Endothelial cell of umbilical vein (primary cell): ENCODE measurements around the gene CSK. TPM values are rescaled to one million over a fixed set of nuclear protein-coding genes. Genes with fewer than 3 reads are reported as not detected.

Experiments
- BruUV-seq: library from RNA; stranded (reverse); fragments of 400-500 nt; replicated peaks from 2 replicates; lab custom pipeline; 2021; lab: Mats Ljungman, UMichigan
- CTCF ChIA-PET: fragments of 300-600, 350-600 bp; sonication (Branson Sonifier 250); formaldehyde crosslinking; loops from one replicate; lab custom pipeline; 2021; ENCODE audit warnings: antibody characterized with exemption, inconsistent platforms; lab: Charles Lee
- POLR2A ChIA-PET: fragments of 300-600, 350-600 bp; sonication (Branson Sonifier 250); formaldehyde crosslinking; loops from one replicate; lab custom pipeline; 2021; ENCODE audit warnings: antibody characterized with exemption, inconsistent platforms; lab: Charles Lee
- DNase-seq: peaks from one replicate; pipeline ENCODE4 v3.0.0-alpha.2; 2011; ENCODE audit warnings: low read depth, low spot score
- FAIRE-seq: peaks from 2 replicates; lab custom pipeline; 2011; peaks lifted over from hg19 to GRCh38; lab: Jason Lieb, UNC
- H2AFZ ChIP-seq: 2 replicates; pipeline ENCODE4 v1.6.0; 2012; ENCODE audit warnings: low read depth, low read length, control low read depth, inconsistent platforms
- H3K27ac ChIP-seq: 2 replicates; pipeline ENCODE4 v1.5.1; 2011; ENCODE audit warnings: low read depth, mild to moderate bottlenecking, control low read depth, low read length, moderate library complexity; ENCODE audit not compliant: insufficient read depth
- H3K27me3 ChIP-seq, 2 experiments: 2 replicates each; pipeline versions ENCODE4 v1.6.0 to v1.6.1; 2011; ENCODE audit warnings: low read length in 2 of 2, mixed read lengths in 1 of 2; ENCODE audit not compliant: control insufficient read depth in 2 of 2, insufficient read depth in 2 of 2
- H3K36me3 ChIP-seq, 2 experiments: 2 replicates in 1 of 2; 3 replicates in 1 of 2; pipeline ENCODE4 v1.5.1; 2011; ENCODE audit warnings: low read length in 2 of 2, mild to moderate bottlenecking in 1 of 2, moderate library complexity in 1 of 2; ENCODE audit not compliant: control insufficient read depth in 2 of 2, insufficient read depth in 2 of 2; ENCODE audit errors: extremely low read depth in 1 of 2
- H3K4me1 ChIP-seq: 3 replicates; pipeline ENCODE4 v1.5.1; 2011; ENCODE audit warnings: mild to moderate bottlenecking, low read length; ENCODE audit not compliant: control insufficient read depth, insufficient read depth; ENCODE audit errors: extremely low read depth
- H3K4me2 ChIP-seq: 2 replicates; pipeline ENCODE4 v1.6.1; 2011; ENCODE audit warnings: low read length, control low read depth, mixed read lengths; ENCODE audit not compliant: insufficient read depth
- H3K4me3 ChIP-seq, 3 experiments: fragments of 200-600 bp in 1 of 3; sonication (generic), shearing (Covaris generic) in 1 of 3; replicated peaks in 1 of 3; 2 replicates each; pipeline ENCODE4 v1.5.1; 2011 to 2016; ENCODE audit warnings: control low read depth in 3 of 3, low read length in 3 of 3, mild to moderate bottlenecking in 2 of 3, inconsistent platforms in 1 of 3, low read depth in 1 of 3, moderate library complexity in 1 of 3; ENCODE audit not compliant: insufficient read depth in 1 of 3
- H3K79me2 ChIP-seq: 2 replicates; pipeline ENCODE4 v1.6.0; 2012; ENCODE audit warnings: low read length, inconsistent platforms; ENCODE audit not compliant: control insufficient read depth, insufficient read depth
- H3K9ac ChIP-seq: replicated peaks from 2 replicates; pipeline ENCODE3; 2011; ENCODE audit warnings: low read length, control low read depth; ENCODE audit not compliant: insufficient read depth; ENCODE audit errors: extremely low read depth
- H3K9me1 ChIP-seq: replicated peaks from 3 replicates; pipeline ENCODE4 v1.6.0; 2011; ENCODE audit warnings: mild to moderate bottlenecking, low read length; ENCODE audit not compliant: control insufficient read depth, insufficient read depth; ENCODE audit errors: extremely low read depth
- H3K9me3 ChIP-seq: replicated peaks from 2 replicates; pipeline ENCODE4 v1.5.1; 2012; ENCODE audit warnings: low read length, inconsistent platforms; ENCODE audit not compliant: control insufficient read depth, insufficient read depth
- H4K20me1 ChIP-seq: replicated peaks from 2 replicates; pipeline ENCODE3; 2011; ENCODE audit warnings: mild to moderate bottlenecking, low read length; ENCODE audit not compliant: control insufficient read depth, insufficient read depth; ENCODE audit errors: extremely low read depth
- EZH2 ChIP-seq: IDR thresholded peaks from 2 replicates; pipeline ENCODE4 v1.6.1; 2012; ENCODE audit warnings: borderline replicate concordance, low read depth, mild to moderate bottlenecking, moderate library complexity, low read length, inconsistent platforms; ENCODE audit not compliant: severe bottlenecking
- FOS ChIP-seq: IDR thresholded peaks from 2 replicates; pipeline ENCODE4 v1.6.1; 2011; ENCODE audit warnings: mild to moderate bottlenecking, low read length, moderate library complexity, borderline replicate concordance; ENCODE audit not compliant: insufficient read depth
- GATA2 ChIP-seq: IDR thresholded peaks from 2 replicates; pipeline ENCODE4 v1.7.0; 2011; ENCODE audit warnings: low read depth, mild to moderate bottlenecking, moderate library complexity, mixed read lengths, low read length; ENCODE audit not compliant: insufficient read length, insufficient read depth
- JUN ChIP-seq: IDR thresholded peaks from 2 replicates; pipeline ENCODE4 v1.6.1; 2011; ENCODE audit warnings: borderline replicate concordance, low read depth; ENCODE audit not compliant: insufficient read length, insufficient read depth
- MYC ChIP-seq: IDR thresholded peaks from one replicate; pipeline ENCODE4 v1.6.1; 2011; ENCODE audit warnings: mild to moderate bottlenecking, low read depth, low read length
- POLR2A ChIP-seq: IDR thresholded peaks from 2 replicates; pipeline ENCODE4 v1.6.1; 2012; ENCODE audit warnings: low read depth, mild to moderate bottlenecking, control low read depth, low read length
- POLR2AphosphoS5 ChIP-seq: IDR thresholded peaks from 2 replicates; pipeline ENCODE4 v1.6.1; 2012; ENCODE audit warnings: low read depth, mild to moderate bottlenecking, control low read depth, low read length, moderate library complexity; ENCODE audit not compliant: insufficient read depth
- dilution Hi-C: fragments of 300-500 bp; cut with MboI; formaldehyde crosslinking; loops from one replicate; pipeline ENCODE4 v1.15.0; 2019; ENCODE audit warnings: low sequenced_read_pairs; ENCODE audit not compliant: extremely low pct_ligation_motif_present
- intact Hi-C: fragments of 100-400 bp; cut with micrococcal nuclease; formaldehyde crosslinking; loops from one replicate; pipeline ENCODE4 v1.10.0; 2022
- polyA plus RNA-seq, 4 experiments: library from polyadenylated mRNA; depleted of rRNA in 3 of 4; stranded (reverse) in 3 of 4; unstranded in 1 of 4; fragments of >200 nt; gene quantifications; 2 replicates each; pipeline versions ENCODE4 v1.2.1 to v1.2.3, GENCODE V29; 2011 to 2012; ENCODE audit warnings: missing spikeins in 1 of 4
- total RNA-seq: library from RNA; stranded (reverse); gene quantifications from 2 replicates; pipeline ENCODE4 v1.2.3, GENCODE V29; 2021
- TF ChIP-seq, protein P1 (sequence below), 2 donors: IDR thresholded peaks; 1 replicate in 1 of 2; 2 replicates in 1 of 2; pipeline ENCODE4 v1.5.1; 2011; ENCODE audit warnings: low read length in 2 of 2, mild to moderate bottlenecking in 2 of 2, moderate library complexity in 2 of 2, control low read depth in 1 of 2, inconsistent platforms in 1 of 2, low read depth in 1 of 2; ENCODE audit not compliant: insufficient read depth in 1 of 2; ENCODE audit errors: extremely low read depth in 1 of 2
- TF ChIP-seq, protein P2 (sequence below): IDR thresholded peaks from 2 replicates; pipeline ENCODE4 v1.6.1; 2011; ENCODE audit not compliant: insufficient read depth, insufficient read length

The CSK gene
- total and polyA plus RNA-seq, 2 donors (not counting 3 experiments of a cell fraction or from before 2014, with no cell fraction given) = 41.2 to 104 TPM

DNA sequence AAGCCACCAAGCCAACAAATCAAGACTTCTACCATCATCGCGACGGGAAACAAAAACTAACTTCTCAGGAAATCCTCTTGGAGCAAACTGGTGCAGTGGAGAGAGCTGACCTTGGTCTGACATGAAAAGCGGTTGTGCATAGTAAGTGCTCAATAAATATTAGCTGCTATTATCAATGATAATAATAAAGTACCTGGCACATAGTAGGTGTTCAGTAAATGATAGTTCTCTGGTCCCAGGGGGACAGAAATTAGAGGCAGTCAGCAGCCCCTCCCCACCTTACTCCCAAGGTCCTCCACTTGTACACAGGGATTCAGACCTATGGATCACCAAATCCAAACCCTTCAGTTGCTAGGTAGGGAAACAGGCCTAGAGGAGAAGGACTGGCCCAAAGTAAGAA lies 6.0 kb upstream of the CSK start:
- no TSS peak for BruUV-seq
- intact Hi-C loops = loop anchor here (2.0 to 10.0 kb wide), 2 partner anchors 67 to 429 kb away; partner anchors contain the start of genes C15orf39 and ULK3
- Histone ChIP-seq H3K27ac (no peak overlapping the region), H4K20me1 (no peaks in the 10 kb centered on the region), H3K4me2 (no peak overlapping the region), H3K27me3 (no peaks in the 10 kb centered on the region), H3K79me2 (no peaks in the 10 kb centered on the region), H3K9me3 (no peaks in the 10 kb centered on the region), H2AFZ (no peak overlapping the region), H3K4me3 (no peak overlapping the region), H3K36me3 (no peaks in the 10 kb centered on the region), H3K4me1 (peaks cover 19% of the 10 kb centered on the region), H3K9me1 (no peaks in the 10 kb centered on the region), H3K9ac (no peak overlapping the region)
- dilution Hi-C loops = no loop called here
- ChIA-PET POLR2A (no interaction called here), CTCF (interaction anchor here (2.6 kb wide), 1 partner anchor 125 kb away, joined by 21 read pairs; no protein-coding TSS in a partner anchor)
- TF ChIP-seq JUN = no peak
- no peak for TF ChIP-seq GATA2
- TF ChIP-seq FOS = no peak
- TF ChIP-seq POLR2A = no peak
- no peak for TF ChIP-seq EZH2
- TF ChIP-seq MYC = no peak
- TF ChIP-seq, protein P1, sequence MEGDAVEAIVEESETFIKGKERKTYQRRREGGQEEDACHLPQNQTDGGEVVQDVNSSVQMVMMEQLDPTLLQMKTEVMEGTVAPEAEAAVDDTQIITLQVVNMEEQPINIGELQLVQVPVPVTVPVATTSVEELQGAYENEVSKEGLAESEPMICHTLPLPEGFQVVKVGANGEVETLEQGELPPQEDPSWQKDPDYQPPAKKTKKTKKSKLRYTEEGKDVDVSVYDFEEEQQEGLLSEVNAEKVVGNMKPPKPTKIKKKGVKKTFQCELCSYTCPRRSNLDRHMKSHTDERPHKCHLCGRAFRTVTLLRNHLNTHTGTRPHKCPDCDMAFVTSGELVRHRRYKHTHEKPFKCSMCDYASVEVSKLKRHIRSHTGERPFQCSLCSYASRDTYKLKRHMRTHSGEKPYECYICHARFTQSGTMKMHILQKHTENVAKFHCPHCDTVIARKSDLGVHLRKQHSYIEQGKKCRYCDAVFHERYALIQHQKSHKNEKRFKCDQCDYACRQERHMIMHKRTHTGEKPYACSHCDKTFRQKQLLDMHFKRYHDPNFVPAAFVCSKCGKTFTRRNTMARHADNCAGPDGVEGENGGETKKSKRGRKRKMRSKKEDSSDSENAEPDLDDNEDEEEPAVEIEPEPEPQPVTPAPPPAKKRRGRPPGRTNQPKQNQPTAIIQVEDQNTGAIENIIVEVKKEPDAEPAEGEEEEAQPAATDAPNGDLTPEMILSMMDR (IDR thresholded peaks at IDR 0.05; ENCODE audit: extremely low read depth in 1 of 2, insufficient read depth in 1 of 2, low read depth in 1 of 2, low read length in 2 of 2) = no peak
- TF ChIP-seq, protein P2, sequence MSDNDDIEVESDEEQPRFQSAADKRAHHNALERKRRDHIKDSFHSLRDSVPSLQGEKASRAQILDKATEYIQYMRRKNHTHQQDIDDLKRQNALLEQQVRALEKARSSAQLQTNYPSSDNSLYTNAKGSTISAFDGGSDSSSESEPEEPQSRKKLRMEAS = no peak
- TF ChIP-seq POLR2AphosphoS5 = no peak
- no peak for DNase-seq
- no peak for FAIRE-seq
